Karpas-422 (cell line): ENCODE measurements around the gene ZBTB45. TPM values are rescaled to one million over a fixed set of nuclear protein-coding genes. Genes with fewer than 3 reads are reported as not detected.
A peak's percentile ranks its signal among the peaks of the same experiment; 100 is the strongest.

Experiments used
- DNase-seq: peaks from one replicate; pipeline ENCODE4 v3.0.0-alpha.2; 2015
- H2AFZ ChIP-seq: fragments of 200-600 bp; sonication (generic); 2 replicates; pipeline ENCODE4 v1.6.1; 2014; ENCODE audit warnings: antibody characterized with exemption, low read length, mixed read lengths
- H3K27ac ChIP-seq: fragments of 200-600 bp; sonication (generic); 2 replicates; pipeline ENCODE4 v1.5.1; 2014; ENCODE audit warnings: mild to moderate bottlenecking, low read length, moderate library complexity
- H3K27me3 ChIP-seq: fragments of 200-600 bp; sonication (generic); 2 replicates; pipeline ENCODE4 v1.6.1; 2014; ENCODE audit warnings: low read length, mixed read lengths
- H3K36me3 ChIP-seq: fragments of 200-600 bp; sonication (generic); 2 replicates; pipeline ENCODE4 v1.6.1; 2014; ENCODE audit warnings: low read length, mixed read lengths; ENCODE audit not compliant: insufficient read depth
- H3K4me1 ChIP-seq: fragments of 200-600 bp; sonication (generic); 2 replicates; pipeline ENCODE4 v1.6.1; 2014; ENCODE audit warnings: mild to moderate bottlenecking, low read length, mixed read lengths
- H3K4me2 ChIP-seq: fragments of 200-600 bp; sonication (generic); 2 replicates; pipeline ENCODE4 v1.6.1; 2014; ENCODE audit warnings: low read length, low read depth, mild to moderate bottlenecking; ENCODE audit not compliant: poor library complexity, severe bottlenecking
- H3K4me3 ChIP-seq: fragments of 200-600 bp; sonication (generic); 2 replicates; pipeline ENCODE4 v1.5.1; 2014; ENCODE audit warnings: mild to moderate bottlenecking, antibody characterized with exemption, low read length, mixed read lengths
- H3K79me2 ChIP-seq: fragments of 200-600 bp; sonication (generic); 2 replicates; pipeline ENCODE4 v1.6.1; 2014; ENCODE audit warnings: mild to moderate bottlenecking, low read length, mixed read lengths
- H3K9ac ChIP-seq: fragments of 200-600 bp; sonication (generic); 2 replicates; pipeline ENCODE4 v1.6.0; 2014; ENCODE audit warnings: low read length
- H3K9me2 ChIP-seq: fragments of 200-600 bp; sonication (generic), shearing (Covaris generic); replicated peaks from 2 replicates; pipeline ENCODE4 v1.6.0; 2014; ENCODE audit warnings: mild to moderate bottlenecking, low read length, moderate library complexity; ENCODE audit not compliant: insufficient read depth
- H3K9me3 ChIP-seq: fragments of 300-700, 200-600 bp; sonication (generic); 2 replicates; pipeline ENCODE4 v1.6.1; 2014; ENCODE audit warnings: low read length, mixed read lengths
- H4K20me1 ChIP-seq: fragments of 200-600 bp; sonication (generic); 2 replicates; pipeline ENCODE4 v1.6.1; 2014; ENCODE audit warnings: mild to moderate bottlenecking, antibody characterized with exemption, low read length, low read depth; ENCODE audit not compliant: insufficient read depth
- total RNA-seq: library from RNA; depleted of rRNA; stranded (reverse); fragments of >200 nt; shearing (Covaris generic); gene quantifications from 2 replicates; pipeline ENCODE4 v1.2.3, GENCODE V29; 2014; ENCODE audit warnings: low replicate concordance

ZBTB45 gene
- total RNA-seq, 1 experiment from 2014 or later: 2.0 TPM

- Histone ChIP-seq H3K27me3 (no peaks in the 10 kb centered on the region), H3K4me3 (no peak overlapping the region), H3K36me3 (peaks cover 23% of the 10 kb centered on the region), H3K9ac (no peak overlapping the region), H3K4me1 (peaks cover 33% of the 10 kb centered on the region), H3K79me2 (peaks cover 18% of the 10 kb centered on the region), H4K20me1 (peaks cover 20% of the 10 kb centered on the region), H3K9me3 (no peaks in the 10 kb centered on the region), H3K9me2 (no peaks in the 10 kb centered on the region), H3K27ac (no peak overlapping the region), H2AFZ (no peak overlapping the region), H3K4me2 (no peak overlapping the region)
- no peak for DNase-seq
Measured at GRCh38 chr19:58550362-58551122, 30.9 kb upstream of the ZBTB45 start.

DNA sequence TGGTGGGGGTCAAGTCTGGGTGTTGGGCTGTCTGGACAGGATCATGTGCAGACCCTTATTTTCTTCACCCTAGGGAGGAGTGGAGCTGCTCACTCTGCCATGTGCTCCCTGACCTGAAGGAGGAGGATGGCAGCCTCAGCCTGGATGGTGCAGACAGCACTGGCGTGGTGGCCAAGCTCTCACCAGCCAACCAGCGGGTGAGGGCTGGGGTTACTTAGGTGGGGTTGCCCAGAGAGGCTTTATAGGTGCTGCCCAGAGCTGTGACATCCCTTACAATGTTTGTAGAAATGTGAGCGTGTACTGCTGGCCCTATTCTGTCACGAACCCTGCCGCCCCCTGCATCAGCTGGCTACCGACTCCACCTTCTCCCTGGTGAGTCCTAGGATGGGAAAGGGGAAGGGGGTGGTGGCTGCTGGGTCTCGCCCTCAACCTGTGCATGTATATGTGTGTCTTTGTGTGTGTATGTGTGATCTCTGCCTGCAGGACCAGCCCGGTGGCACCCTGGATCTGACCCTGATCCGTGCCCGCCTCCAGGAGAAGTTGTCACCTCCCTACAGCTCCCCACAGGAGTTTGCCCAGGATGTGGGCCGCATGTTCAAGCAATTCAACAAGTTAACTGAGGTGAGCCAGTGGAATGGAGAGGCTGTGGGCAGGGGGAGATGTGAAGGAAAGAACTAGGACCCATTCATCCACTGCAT, 30.2 kb upstream of the ZBTB45 start:
- Histone ChIP-seq H3K27ac (no peak overlapping the region), H3K27me3 (no peaks in the 10 kb centered on the region), H3K4me2 (no peak overlapping the region), H3K4me1 (peaks cover 30% of the 10 kb centered on the region), H3K36me3 (peaks cover 23% of the 10 kb centered on the region), H3K9me2 (no peaks in the 10 kb centered on the region), H4K20me1 (peaks cover 27% of the 10 kb centered on the region), H3K9ac (no peak overlapping the region), H2AFZ (no peak overlapping the region), H3K9me3 (no peaks in the 10 kb centered on the region), H3K79me2 (peaks cover 26% of the 10 kb centered on the region), H3K4me3 (no peak overlapping the region)
- no peak for DNase-seq

DNA sequence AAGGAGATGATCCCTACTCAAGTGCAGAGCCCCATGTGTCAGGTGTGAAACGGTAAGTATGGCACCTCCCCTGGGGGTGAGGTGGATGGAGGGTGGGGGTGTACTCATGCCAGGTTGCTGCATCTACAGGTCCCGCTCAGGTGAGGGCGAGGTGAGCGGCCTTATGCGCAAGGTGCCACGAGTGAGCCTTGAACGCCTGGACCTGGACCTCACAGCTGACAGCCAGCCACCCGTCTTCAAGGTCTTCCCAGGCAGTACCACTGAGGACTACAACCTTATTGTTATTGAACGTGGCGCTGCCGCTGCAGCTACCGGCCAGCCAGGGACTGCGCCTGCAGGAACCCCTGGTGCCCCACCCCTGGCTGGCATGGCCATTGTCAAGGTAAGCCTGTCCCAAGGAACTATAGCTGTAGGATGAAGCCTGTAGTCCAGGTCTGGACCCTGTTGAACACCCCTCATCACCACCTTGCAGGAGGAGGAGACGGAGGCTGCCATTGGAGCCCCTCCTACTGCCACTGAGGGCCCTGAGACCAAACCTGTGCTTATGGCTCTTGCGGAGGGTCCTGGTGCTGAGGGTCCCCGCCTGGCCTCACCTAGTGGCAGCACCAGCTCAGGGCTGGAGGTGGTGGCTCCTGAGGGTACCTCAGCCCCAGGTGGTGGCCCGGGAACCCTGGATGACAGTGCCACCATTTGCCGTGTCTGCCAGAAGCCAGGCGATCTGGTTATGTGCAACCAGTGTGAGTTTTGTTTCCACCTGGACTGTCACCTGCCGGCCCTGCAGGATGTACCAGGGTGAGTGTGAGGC, 29.5 kb upstream of the ZBTB45 start:
- peaks cover 28% of the 10 kb centered on the region for H3K4me1 ChIP-seq
- no peaks in the 10 kb centered on the region for H3K9me2 ChIP-seq
- no peak for DNase-seq
- peaks cover 27% of the 10 kb centered on the region for H4K20me1 ChIP-seq
- H2AFZ ChIP-seq: no peak overlapping the region
- no peak overlapping the region for H3K27ac ChIP-seq
- no peak overlapping the region for H3K9ac ChIP-seq
- no peak overlapping the region for H3K4me2 ChIP-seq
- H3K79me2 ChIP-seq: peaks cover 27% of the 10 kb centered on the region
- peaks cover 23% of the 10 kb centered on the region for H3K36me3 ChIP-seq
- H3K27me3 ChIP-seq: no peaks in the 10 kb centered on the region
- H3K9me3 ChIP-seq: no peaks in the 10 kb centered on the region
- H3K4me3 ChIP-seq: no peak overlapping the region

- H3K36me3 ChIP-seq: peaks cover 23% of the 10 kb centered on the region
- no peak overlapping the region for H3K27ac ChIP-seq
- no peak for DNase-seq
- no peaks in the 10 kb centered on the region for H3K9me3 ChIP-seq
- H3K4me2 ChIP-seq: no peak overlapping the region
- peaks cover 23% of the 10 kb centered on the region for H3K4me1 ChIP-seq
- no peak overlapping the region for H2AFZ ChIP-seq
- no peaks in the 10 kb centered on the region for H3K27me3 ChIP-seq
- H3K4me3 ChIP-seq: no peak overlapping the region
- H3K79me2 ChIP-seq: peaks cover 27% of the 10 kb centered on the region
- no peak overlapping the region for H3K9ac ChIP-seq
- H3K9me2 ChIP-seq: no peaks in the 10 kb centered on the region
- H4K20me1 ChIP-seq: peaks cover 27% of the 10 kb centered on the region
Measured at GRCh38 chr19:58547323-58548312, 28.0 kb upstream of the ZBTB45 start.

GRCh38 chr19:58546019-58546530, 26.5 kb upstream of the ZBTB45 start:
- Histone ChIP-seq H3K4me3 (peak overlapping the region; percentile 88), H4K20me1 (peaks cover 27% of the 10 kb centered on the region), H3K4me1 (peaks cover 17% of the 10 kb centered on the region), H3K27ac (peak overlapping the region; percentile 68; the same call in 1 of the 2 replicates), H3K36me3 (peaks cover 21% of the 10 kb centered on the region), H3K9ac (peak overlapping the region; percentile 94), H3K9me2 (no peaks in the 10 kb centered on the region), H2AFZ (no peak overlapping the region), H3K27me3 (no peaks in the 10 kb centered on the region), H3K9me3 (no peaks in the 10 kb centered on the region), H3K79me2 (peaks cover 27% of the 10 kb centered on the region), H3K4me2 (peak overlapping the region; percentile 88)
- no peak for DNase-seq

DNA sequence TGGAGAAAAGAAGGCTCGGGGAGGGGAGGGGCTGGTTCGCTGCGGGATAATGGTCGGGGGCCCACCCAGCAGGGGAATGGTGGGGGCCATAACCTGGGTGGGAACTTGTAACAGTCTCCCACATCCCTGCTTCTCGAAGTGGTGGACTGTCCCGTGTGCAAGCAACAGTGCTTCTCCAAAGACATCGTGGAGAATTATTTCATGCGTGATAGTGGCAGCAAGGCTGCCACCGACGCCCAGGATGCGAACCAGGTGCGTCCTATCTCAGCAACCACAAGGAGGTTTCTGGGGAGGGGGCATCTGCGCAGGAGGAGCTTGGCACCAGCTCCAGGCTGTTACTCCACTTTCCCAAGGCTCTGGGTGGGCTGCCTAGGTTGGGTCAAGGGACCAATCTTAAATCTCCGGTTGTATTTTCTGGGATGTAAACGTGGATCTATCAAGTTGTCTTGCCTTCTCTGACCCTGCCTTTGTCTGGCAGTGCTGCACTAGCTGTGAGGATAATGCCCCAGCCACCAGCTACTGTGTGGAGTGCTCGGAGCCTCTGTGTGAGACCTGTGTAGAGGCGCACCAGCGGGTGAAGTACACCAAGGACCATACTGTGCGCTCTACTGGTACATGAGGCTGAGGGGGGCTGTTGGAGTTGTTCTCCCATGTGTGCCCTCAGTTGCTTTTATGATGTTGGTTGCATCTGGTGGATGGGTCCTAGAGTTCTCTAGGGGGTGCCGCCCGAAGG, 25.8 kb upstream of the ZBTB45 start:
- H3K27ac ChIP-seq: peak overlapping the region; percentile 68
- no peaks in the 10 kb centered on the region for H3K27me3 ChIP-seq
- no peaks in the 10 kb centered on the region for H3K9me2 ChIP-seq
- H2AFZ ChIP-seq: no peak overlapping the region
- H3K9me3 ChIP-seq: no peaks in the 10 kb centered on the region
- H3K9ac ChIP-seq: peak overlapping the region; percentile 94
- no peak for DNase-seq
- peak overlapping the region; percentile 88 for H3K4me2 ChIP-seq
- peak overlapping the region; percentile 88 for H3K4me3 ChIP-seq
- H3K79me2 ChIP-seq: peaks cover 27% of the 10 kb centered on the region
- H4K20me1 ChIP-seq: peaks cover 27% of the 10 kb centered on the region
- peaks cover 17% of the 10 kb centered on the region for H3K4me1 ChIP-seq
- peaks cover 21% of the 10 kb centered on the region for H3K36me3 ChIP-seq
